Activated CD8-positive, alpha-beta T cell treated with anti-CD3 and anti-CD28 coated beads for 36 hours (primary cell): Measurements from ENCODE around the gene ZYX. TPM values are rescaled to one million over a fixed set of nuclear protein-coding genes. Genes with fewer than 3 reads are reported as not detected.

Experiments used
- ATAC-seq: fragments of 200-7000 bp; cut with Tn5 transposase; one replicate; pipeline ENCODE4 v1.10.0; 2021; ENCODE audit warnings: mild to moderate bottlenecking, moderate library complexity
- CTCF ChIA-PET: fragments of 350-600 bp; sonication (Branson Sonifier 250); formaldehyde crosslinking; loops from one replicate; lab custom pipeline; 2021; ENCODE audit warnings: antibody characterized with exemption; lab: Charles Lee
- POLR2A ChIA-PET: fragments of 350-600 bp; sonication (Branson Sonifier 250); formaldehyde crosslinking; loops from one replicate; lab custom pipeline; 2021; ENCODE audit warnings: antibody characterized with exemption; lab: Charles Lee
- DNase-seq: peaks from one replicate; pipeline ENCODE4 v3.0.0-alpha.2; 2020
- H3K27ac Mint-ChIP-seq: one replicate; pipeline ENCODE4 v1.8.0; 2021; ENCODE audit warnings: mild to moderate bottlenecking, mixed read lengths
- H3K27me3 Mint-ChIP-seq: one replicate; pipeline ENCODE4 v1.8.0; 2021; ENCODE audit warnings: mixed read lengths
- H3K36me3 Mint-ChIP-seq: one replicate; pipeline ENCODE4 v1.8.0; 2021; ENCODE audit warnings: low read depth, mixed read lengths
- H3K4me1 Mint-ChIP-seq: one replicate; pipeline ENCODE4 v1.8.0; 2021; ENCODE audit warnings: low read depth, mixed read lengths
- H3K4me3 Mint-ChIP-seq: one replicate; pipeline ENCODE4 v1.8.0; 2021; ENCODE audit warnings: mild to moderate bottlenecking, moderate library complexity, mixed read lengths
- H3K9me3 Mint-ChIP-seq: one replicate; pipeline ENCODE4 v1.8.0; 2021; ENCODE audit warnings: mixed read lengths
- CTCF ChIP-seq: fragments of 200-600 bp; IDR thresholded peaks from one replicate; pipeline ENCODE4 v1.8.0; 2022; ENCODE audit warnings: antibody characterized with exemption, mild to moderate bottlenecking
- intact Hi-C: fragments of 100-400 bp; cut with micrococcal nuclease; formaldehyde crosslinking; loops from one replicate; pipeline ENCODE4 v1.10.0; 2022
- total RNA-seq, 2 experiments: library from RNA; stranded (reverse); gene quantifications; one replicate each; pipeline ENCODE4 v1.2.3, GENCODE V29; 2021

ZYX gene
- total RNA-seq, 2 experiments from 2014 or later: 111 to 120 TPM

- no peak overlapping the region for H3K4me3 Mint-ChIP-seq
- CTCF ChIA-PET: interaction anchor here (0.9 to 2.2 kb wide), 7 partner anchors 11 to 115 kb away, joined by 3 to 7 read pairs (median 4); partner anchors contain the start of genes EPHA1 and ZYX
- TF ChIP-seq CTCF: no peak
- no peaks in the 10 kb centered on the region for H3K9me3 Mint-ChIP-seq
- H3K36me3 Mint-ChIP-seq: no peaks in the 10 kb centered on the region
- DNase-seq: no peak
- peaks cover 2% of the 10 kb centered on the region for H3K4me1 Mint-ChIP-seq
- intact Hi-C loops: no loop called here
- POLR2A ChIA-PET: interaction anchor here (0.6 to 1.1 kb wide), 4 partner anchors 11 to 115 kb away, joined by 3 to 4 read pairs (median 3); no protein-coding TSS in a partner anchor
- H3K27me3 Mint-ChIP-seq: peaks cover 2% of the 10 kb centered on the region
- ATAC-seq: no peak
- no peak overlapping the region for H3K27ac Mint-ChIP-seq
These were observed 25.4 kb upstream of the ZYX start for GRCh38 chr7:143355450-143356385.

- CTCF ChIA-PET: interaction anchor here (0.9 to 2.2 kb wide), 7 partner anchors 11 to 116 kb away, joined by 3 to 7 read pairs (median 4); partner anchors contain the start of genes EPHA1 and ZYX
- no peak for TF ChIP-seq CTCF
- intact Hi-C loops: no loop called here
- Mint-ChIP-seq H3K4me1 (peaks cover 2% of the 10 kb centered on the region), H3K4me3 (no peak overlapping the region), H3K9me3 (no peaks in the 10 kb centered on the region), H3K27ac (no peak overlapping the region), H3K36me3 (no peaks in the 10 kb centered on the region), H3K27me3 (peaks cover 2% of the 10 kb centered on the region)
- ATAC-seq (no peak), DNase-seq (no peak)
- POLR2A ChIA-PET: interaction anchor here (0.6 kb wide), 1 partner anchor 114 kb away, joined by 3 read pairs; no protein-coding TSS in a partner anchor
These were observed 24.6 kb upstream of the ZYX start for GRCh38 chr7:143356414-143357050.

- no peak overlapping the region for H3K27ac Mint-ChIP-seq
- POLR2A ChIA-PET: no interaction called here
- peaks cover 8% of the 10 kb centered on the region for H3K27me3 Mint-ChIP-seq
- DNase-seq: no peak
- H3K4me1 Mint-ChIP-seq: no peaks in the 10 kb centered on the region
- no peak for TF ChIP-seq CTCF
- CTCF ChIA-PET: interaction anchor here (0.8 to 2.4 kb wide), 3 partner anchors 13 to 33 kb away, joined by 3 to 10 read pairs (median 6); no protein-coding TSS in a partner anchor
- H3K36me3 Mint-ChIP-seq: no peaks in the 10 kb centered on the region
- H3K9me3 Mint-ChIP-seq: no peaks in the 10 kb centered on the region
- intact Hi-C loops: no loop called here
- no peak overlapping the region for H3K4me3 Mint-ChIP-seq
- no peak for ATAC-seq
These were observed 22.5 kb upstream of the ZYX start for GRCh38 chr7:143358626-143359025.

GRCh38 chr7:143359771-143360353 lies 21.3 kb upstream of the ZYX start:
- H3K4me3 Mint-ChIP-seq: no peak overlapping the region
- intact Hi-C loops: no loop called here
- H3K27ac Mint-ChIP-seq: no peak overlapping the region
- no peaks in the 10 kb centered on the region for H3K36me3 Mint-ChIP-seq
- no peak for TF ChIP-seq CTCF
- CTCF ChIA-PET: interaction anchor here (1.4 to 2.4 kb wide), 6 partner anchors 10 to 20 kb away, joined by 3 to 10 read pairs (median 6); no protein-coding TSS in a partner anchor
- ATAC-seq (no peak), DNase-seq (no peak)
- POLR2A ChIA-PET: interaction anchor here (0.7 to 1.3 kb wide), 5 partner anchors 10 to 60 kb away, joined by 3 to 4 read pairs (median 3); no protein-coding TSS in a partner anchor
- H3K9me3 Mint-ChIP-seq: no peaks in the 10 kb centered on the region
- peaks cover 17% of the 10 kb centered on the region for H3K27me3 Mint-ChIP-seq
- no peaks in the 10 kb centered on the region for H3K4me1 Mint-ChIP-seq
